HCT116 (cell line): ENCODE measurements around the gene SLC6A2. TPM values are rescaled to one million over a fixed set of nuclear protein-coding genes. Genes with fewer than 3 reads are reported as not detected.

ENCODE experiments used
- ATAC-seq: fragments of 200-7000 bp; cut with Tn5 transposase; 2 replicates; pipeline ENCODE4 v1.9.1; 2020; ENCODE audit warnings: mild to moderate bottlenecking, moderate library complexity
- BruUV-seq: library from RNA; stranded (reverse); fragments of 400-500 nt; replicated peaks from 2 replicates; lab custom pipeline; 2021; lab: Mats Ljungman, UMichigan
- CTCF ChIA-PET: fragments of 300-600 bp; sonication (Branson Sonifier 250); formaldehyde crosslinking; loops from one replicate; lab custom pipeline; 2021; ENCODE audit warnings: antibody characterized with exemption; lab: Charles Lee
- POLR2A ChIA-PET: fragments of 300-600, 350-600 bp; sonication (Branson Sonifier 250); formaldehyde crosslinking; loops from one replicate; lab custom pipeline; 2021; ENCODE audit warnings: antibody characterized with exemption; lab: Charles Lee
- RAD21 ChIA-PET, 2 experiments: fragments of 300-600 bp; sonication (Branson Sonifier 250); formaldehyde crosslinking; loops; one replicate each; lab custom pipeline; 2023; ENCODE audit warnings: low total read pairs in 2 of 2; ENCODE audit not compliant: uncharacterized antibody in 2 of 2, unreplicated experiment in 2 of 2, low non-redundant PET in 1 of 2; lab: Charles Lee
- DNase-seq: peaks from one replicate; pipeline ENCODE4 v3.0.0-alpha.2; 2010; ENCODE audit warnings: low read depth, low spot score
- H2AFZ ChIP-seq: fragments of 200-600 bp; shearing (Covaris generic), sonication (generic); 2 replicates; pipeline ENCODE4 v1.6.1; 2017; ENCODE audit warnings: low read depth, mixed run types, mixed read lengths, antibody characterized with exemption, low read length; ENCODE audit not compliant: poor library complexity, severe bottlenecking
- H3K27ac ChIP-seq: 2 replicates; pipeline ENCODE4 v1.5.1; 2012; ENCODE audit warnings: low read depth, low read length
- H3K27me3 ChIP-seq: fragments of 200-600 bp; sonication (generic); 2 replicates; pipeline ENCODE4 v1.6.1; 2016; ENCODE audit warnings: mixed run types, low read length, mixed read lengths; ENCODE audit not compliant: insufficient read depth
- H3K36me3 ChIP-seq, 2 experiments: fragments of 200-500 bp in 1 of 2; fragments of 200-600 bp in 1 of 2; sonication (Bioruptor generic) in 1 of 2; sonication (generic) in 1 of 2; 2 replicates each; pipeline versions ENCODE4 v1.5.1 to v1.6.1; 2014 to 2016; ENCODE audit warnings: low read length in 2 of 2, inconsistent platforms in 1 of 2, mixed read lengths in 1 of 2, mixed run types in 1 of 2; ENCODE audit not compliant: insufficient read depth in 2 of 2, control insufficient read depth in 1 of 2
- H3K4me1 ChIP-seq, 2 experiments: fragments of 200-600 bp in 1 of 2; sonication (generic) in 1 of 2; 2 replicates each; pipeline versions ENCODE4 v1.5.1 to v1.6.1; 2012 to 2017; ENCODE audit warnings: low read length in 2 of 2, inconsistent platforms in 1 of 2, mild to moderate bottlenecking in 1 of 2, mixed read lengths in 1 of 2, mixed run types in 1 of 2, moderate library complexity in 1 of 2; ENCODE audit not compliant: insufficient read depth in 2 of 2, control insufficient read depth in 1 of 2
- H3K4me2 ChIP-seq: fragments of 200-600 bp; sonication (generic); 2 replicates; pipeline ENCODE4 v1.6.1; 2017; ENCODE audit warnings: mixed run types, low read length, mixed read lengths
- H3K4me3 ChIP-seq, 2 experiments: fragments of 200-600 bp in 1 of 2; sonication (generic) in 1 of 2; replicated peaks in 1 of 2; 2 replicates each; pipeline ENCODE4 v1.5.1; 2011 to 2016; ENCODE audit warnings: low read length in 2 of 2, control low read depth in 1 of 2, low read depth in 1 of 2, mild to moderate bottlenecking in 1 of 2, mixed read lengths in 1 of 2, mixed run types in 1 of 2
- H3K79me2 ChIP-seq: fragments of 200-600 bp; sonication (generic); 2 replicates; pipeline ENCODE4 v1.6.1; 2017; ENCODE audit warnings: mild to moderate bottlenecking, mixed run types, low read length, moderate library complexity, mixed read lengths; ENCODE audit not compliant: insufficient read depth
- H3K9ac ChIP-seq: fragments of 200-600 bp; sonication (generic); 2 replicates; pipeline ENCODE4 v1.6.1; 2016; ENCODE audit warnings: low read length, mixed read lengths
- H3K9me2 ChIP-seq: fragments of 200-600 bp; sonication (generic), shearing (Covaris generic); 2 replicates; pipeline ENCODE4 v1.6.1; 2017; ENCODE audit warnings: mixed run types, mild to moderate bottlenecking, moderate library complexity; ENCODE audit not compliant: insufficient read depth
- H3K9me3 ChIP-seq, 2 experiments: fragments of 200-500 bp in 1 of 2; fragments of 200-600 bp in 1 of 2; sonication (Bioruptor generic) in 1 of 2; sonication (generic) in 1 of 2; 2 replicates each; pipeline ENCODE4 v1.6.1; 2014 to 2017; ENCODE audit warnings: low read length in 2 of 2, mixed read lengths in 2 of 2, inconsistent platforms in 1 of 2, low read depth in 1 of 2, mild to moderate bottlenecking in 1 of 2, mixed run types in 1 of 2, moderate library complexity in 1 of 2; ENCODE audit not compliant: control insufficient read depth in 1 of 2, insufficient read depth in 1 of 2
- H4K20me1 ChIP-seq: fragments of 200-600 bp; sonication (generic), shearing (Covaris generic); 2 replicates; pipeline ENCODE4 v1.6.1; 2017; ENCODE audit warnings: mixed run types, mild to moderate bottlenecking, moderate library complexity; ENCODE audit not compliant: insufficient read depth
- JUND ChIP-seq: IDR thresholded peaks from 2 replicates; pipeline ENCODE4 v1.6.1; 2012
- POLR2AphosphoS5 ChIP-seq: IDR thresholded peaks from 2 replicates; pipeline ENCODE4 v1.6.1; 2011; ENCODE audit warnings: mild to moderate bottlenecking, low read depth, low read length, moderate library complexity
- intact Hi-C: fragments of 100-400 bp; cut with micrococcal nuclease; formaldehyde crosslinking; loops from 2 replicates; pipeline ENCODE4 v1.10.0; 2022
- total RNA-seq: library from RNA; stranded (reverse); gene quantifications from one replicate; pipeline ENCODE4 v1.2.1, GENCODE V29; 2021; ENCODE audit not compliant: unreplicated experiment
- TF ChIP-seq, protein P1 (sequence below): IDR thresholded peaks from 2 replicates; pipeline ENCODE4 v1.6.1; 2011; ENCODE audit warnings: mild to moderate bottlenecking, low read length, moderate library complexity; ENCODE audit not compliant: insufficient replicate concordance; ENCODE audit errors: extremely low read depth
- TF ChIP-seq, protein P2 (sequence below): IDR thresholded peaks from 2 replicates; pipeline ENCODE4 v1.6.1; 2012

Gene SLC6A2
- total RNA-seq, 1 experiment from 2014 or later: not detected

DNA sequence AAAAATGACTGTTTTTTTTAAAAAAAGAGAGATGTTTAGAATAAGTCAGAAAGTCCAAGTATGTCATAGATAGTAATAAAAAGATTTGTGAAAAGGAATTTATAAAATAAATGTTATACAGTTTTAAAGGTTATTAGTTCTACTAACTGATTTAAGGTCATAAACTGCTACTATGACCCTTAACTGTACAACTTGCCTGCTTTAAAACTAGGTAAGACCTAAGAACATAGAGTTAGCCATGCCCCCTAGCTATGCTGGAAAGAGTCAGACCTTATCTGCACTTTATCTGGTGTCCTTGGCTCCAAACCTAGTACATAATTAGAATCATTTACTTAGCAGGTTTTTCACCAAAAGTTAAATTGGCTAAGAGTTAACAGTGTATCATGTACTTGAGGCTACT is 23.5 kb upstream of the SLC6A2 start:
- H2AFZ ChIP-seq: no peak overlapping the region
- ATAC-seq: no peak
- ChIA-PET CTCF (no interaction called here), POLR2A (no interaction called here), RAD21 (no interaction called here)
- no peak for TF ChIP-seq JUND
- TF ChIP-seq, protein P1, sequence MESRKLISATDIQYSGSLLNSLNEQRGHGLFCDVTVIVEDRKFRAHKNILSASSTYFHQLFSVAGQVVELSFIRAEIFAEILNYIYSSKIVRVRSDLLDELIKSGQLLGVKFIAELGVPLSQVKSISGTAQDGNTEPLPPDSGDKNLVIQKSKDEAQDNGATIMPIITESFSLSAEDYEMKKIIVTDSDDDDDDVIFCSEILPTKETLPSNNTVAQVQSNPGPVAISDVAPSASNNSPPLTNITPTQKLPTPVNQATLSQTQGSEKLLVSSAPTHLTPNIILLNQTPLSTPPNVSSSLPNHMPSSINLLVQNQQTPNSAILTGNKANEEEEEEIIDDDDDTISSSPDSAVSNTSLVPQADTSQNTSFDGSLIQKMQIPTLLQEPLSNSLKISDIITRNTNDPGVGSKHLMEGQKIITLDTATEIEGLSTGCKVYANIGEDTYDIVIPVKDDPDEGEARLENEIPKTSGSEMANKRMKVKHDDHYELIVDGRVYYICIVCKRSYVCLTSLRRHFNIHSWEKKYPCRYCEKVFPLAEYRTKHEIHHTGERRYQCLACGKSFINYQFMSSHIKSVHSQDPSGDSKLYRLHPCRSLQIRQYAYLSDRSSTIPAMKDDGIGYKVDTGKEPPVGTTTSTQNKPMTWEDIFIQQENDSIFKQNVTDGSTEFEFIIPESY: no peak
- no peaks in the 10 kb centered on the region for H3K9me2 ChIP-seq
- BruUV-seq: no TSS peak
- H3K4me3 ChIP-seq: no peak overlapping the region
- H3K9ac ChIP-seq: no peak overlapping the region
- no peaks in the 10 kb centered on the region for H3K9me3 ChIP-seq
- H3K27ac ChIP-seq: no peak overlapping the region
- peaks cover 14% of the 10 kb centered on the region for H3K27me3 ChIP-seq
- intact Hi-C loops: no loop called here
- H4K20me1 ChIP-seq: no peaks in the 10 kb centered on the region
- H3K79me2 ChIP-seq: no peaks in the 10 kb centered on the region
- H3K4me1 ChIP-seq: no peaks in the 10 kb centered on the region
- no peak for DNase-seq
- H3K4me2 ChIP-seq: no peak overlapping the region
- no peaks in the 10 kb centered on the region for H3K36me3 ChIP-seq

DNA sequence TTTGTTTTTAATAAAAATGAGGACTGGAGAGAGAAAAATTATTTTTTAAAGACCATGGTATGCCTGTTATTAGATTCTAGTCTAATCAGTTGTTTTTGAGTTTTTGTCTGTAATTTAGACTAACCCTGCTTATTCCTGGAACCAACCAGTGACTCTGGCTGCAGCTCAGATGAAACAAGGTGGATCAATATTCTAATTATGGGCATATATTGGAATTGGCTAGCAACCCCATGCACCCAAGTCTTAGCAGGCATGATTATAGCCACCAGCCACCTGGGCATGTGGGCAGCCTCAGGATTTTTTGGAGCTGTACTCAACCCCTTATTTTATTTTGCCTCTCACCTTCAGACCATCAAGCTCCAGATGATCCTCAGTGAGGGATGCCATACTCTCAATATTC is 21.6 kb upstream of the SLC6A2 start:
- no peaks in the 10 kb centered on the region for H3K36me3 ChIP-seq
- BruUV-seq: no TSS peak

More for the DNA sequence above, 21.6 kb upstream of the SLC6A2 start:
- DNase-seq (no peak), ATAC-seq (no peak)
- Histone ChIP-seq H3K27me3 (peaks cover 28% of the 10 kb centered on the region), H3K27ac (no peak overlapping the region), H3K9me3 (no peaks in the 10 kb centered on the region), H3K4me1 (no peaks in the 10 kb centered on the region), H3K9me2 (no peaks in the 10 kb centered on the region), H2AFZ (no peak overlapping the region), H3K79me2 (no peaks in the 10 kb centered on the region), H3K9ac (no peak overlapping the region), H4K20me1 (no peaks in the 10 kb centered on the region), H3K4me2 (no peak overlapping the region), H3K4me3 (no peak overlapping the region)
- CTCF ChIA-PET: no interaction called here
- TF ChIP-seq POLR2AphosphoS5: no peak
- TF ChIP-seq, protein P2, sequence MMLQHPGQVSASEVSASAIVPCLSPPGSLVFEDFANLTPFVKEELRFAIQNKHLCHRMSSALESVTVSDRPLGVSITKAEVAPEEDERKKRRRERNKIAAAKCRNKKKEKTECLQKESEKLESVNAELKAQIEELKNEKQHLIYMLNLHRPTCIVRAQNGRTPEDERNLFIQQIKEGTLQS: no peak
- intact Hi-C loops: no loop called here
- RAD21 ChIA-PET: no interaction called here
- POLR2A ChIA-PET: no interaction called here
